ENCODE measurements around the gene AOC2.
"Not testable (repeated sequence)": the region's sequence is repeated elsewhere in the genome, so short reads cannot be mapped to it uniquely, and the experiment has no call there.

The AOC2 gene

GRCh38 chr17:42883802-42884558, 39.6 kb downstream of the AOC2 start:
- no peak for DNase-seq

GRCh38 chr17:42885806-42886205, 41.4 kb downstream of the AOC2 start:
- DNase-seq = not testable (repeated sequence)

DNA sequence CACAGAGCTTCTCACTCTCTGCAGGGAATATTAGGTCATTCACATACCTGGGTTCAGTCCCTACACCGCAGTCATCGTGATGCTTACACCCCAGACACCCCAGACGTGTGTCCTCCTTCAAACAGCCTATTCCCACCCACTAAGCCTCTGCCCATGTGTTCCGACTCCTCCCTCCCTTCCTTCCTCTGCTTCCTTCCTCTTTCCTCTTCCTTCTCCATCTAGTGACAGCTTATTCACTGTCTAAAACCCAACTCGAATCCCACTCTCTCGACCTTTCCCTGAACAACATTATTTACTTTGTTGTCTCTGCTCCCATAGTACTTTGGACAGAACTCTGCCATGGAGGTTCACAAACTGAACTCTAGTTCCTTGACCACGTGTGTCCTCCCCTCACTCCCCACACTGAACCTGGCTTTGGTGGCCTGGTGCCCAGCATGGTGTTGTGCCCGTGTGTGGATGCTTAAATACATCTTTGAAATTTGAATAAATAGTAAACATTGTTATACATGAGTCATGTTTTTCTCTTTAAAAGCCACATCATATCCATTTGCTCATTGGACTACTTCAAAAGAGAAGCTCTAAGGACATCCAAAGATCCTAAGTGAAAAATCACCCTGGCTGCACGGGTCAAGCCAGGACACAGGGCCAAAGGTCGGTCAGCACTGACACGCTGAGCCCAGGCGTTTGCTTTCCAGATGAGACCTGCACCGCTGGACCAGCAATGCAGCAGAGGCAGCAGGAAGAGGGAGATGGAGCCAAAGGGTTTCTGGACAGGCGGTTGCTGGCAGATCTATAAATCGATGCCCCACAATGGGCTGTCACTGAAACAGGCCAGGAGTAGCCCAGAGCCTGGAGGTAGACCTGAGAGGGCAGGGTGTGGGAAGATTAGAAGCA, 42.1 kb downstream of the AOC2 start:
- DNase-seq = no peak

GRCh38 chr17:42889809-42890208, 45.4 kb downstream of the AOC2 start:
- no peak for DNase-seq

- peak in 1 of 3 experiments; percentile 15 for DNase-seq
Measured at GRCh38 chr17:42891539-42892152, 47.3 kb downstream of the AOC2 start.

DNA sequence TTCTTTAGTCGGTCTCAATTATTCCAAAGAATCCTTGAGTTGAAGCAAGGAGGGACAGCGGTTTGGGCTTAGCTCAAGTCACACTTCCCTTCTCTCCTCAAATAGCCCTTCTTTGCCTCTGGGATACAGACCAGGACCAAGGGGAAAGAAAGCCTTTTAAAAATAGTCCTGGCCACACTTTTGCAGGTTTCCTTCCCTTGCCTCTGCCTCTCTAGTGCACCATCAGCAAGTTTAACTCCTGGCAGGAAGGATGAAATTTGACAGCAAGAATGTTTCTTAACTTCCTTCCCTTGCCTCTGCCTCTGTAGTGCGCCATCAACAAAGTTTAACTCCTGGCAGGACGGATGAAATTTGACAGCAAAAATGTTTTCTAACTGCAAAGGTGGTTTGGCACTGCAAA, 49.0 kb downstream of the AOC2 start:
- DNase-seq = no peak

GRCh38 chr17:42894283-42895184, 50.2 kb downstream of the AOC2 start:
- DNase-seq = no peak

DNA sequence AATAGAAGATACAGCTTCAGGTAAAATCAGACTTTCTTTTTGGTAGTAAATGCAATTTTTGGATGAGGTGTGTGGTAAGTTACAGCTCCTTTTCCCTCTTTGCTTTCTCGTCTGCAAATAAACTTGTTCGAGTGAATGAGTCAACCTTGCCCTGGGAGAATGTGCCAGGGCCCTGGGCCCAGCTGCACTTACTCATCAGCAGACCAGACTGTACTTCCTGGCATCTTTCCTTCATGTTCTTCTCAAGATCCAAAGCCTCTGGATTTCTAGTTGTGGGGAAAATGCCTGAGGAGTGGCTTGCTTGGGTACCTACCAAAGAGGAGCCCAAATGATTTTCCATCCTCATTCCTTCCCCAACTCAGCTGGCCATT, 50.8 kb downstream of the AOC2 start:
- DNase-seq = no peak

DNA sequence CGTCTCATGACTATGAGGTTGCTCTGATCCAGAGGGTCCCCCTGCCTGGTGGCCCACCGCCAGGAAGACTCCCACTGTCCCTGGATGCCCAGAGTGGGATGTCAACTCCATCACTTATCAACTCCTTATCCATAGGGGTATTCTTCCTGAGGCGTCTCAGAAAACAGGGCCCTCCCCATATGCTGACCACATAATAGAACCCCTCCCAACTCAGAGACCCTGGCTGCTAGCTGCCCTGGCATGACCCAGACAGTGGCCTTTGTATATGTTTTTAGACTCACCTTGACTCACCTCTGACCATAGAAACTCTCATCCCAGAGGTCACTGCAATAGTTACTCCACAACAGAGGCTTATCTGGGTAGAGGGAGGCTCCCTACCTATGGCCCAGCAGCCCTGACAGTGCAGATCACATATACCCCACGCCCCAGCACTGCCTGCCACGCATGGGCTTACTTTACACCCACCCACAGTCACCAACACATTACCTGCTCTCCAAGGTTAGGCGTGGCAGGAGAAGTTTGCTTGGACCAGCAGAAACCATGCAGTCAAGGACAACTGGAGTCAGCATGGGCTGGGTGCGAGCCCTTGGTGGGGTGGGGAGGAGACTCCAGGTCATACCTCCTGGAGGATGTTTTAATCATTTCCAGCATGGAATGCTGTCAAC, 53.9 kb downstream of the AOC2 start:
- DNase-seq = no peak

- not testable (repeated sequence) for DNase-seq
Measured at GRCh38 chr17:42899981-42900380, 55.6 kb downstream of the AOC2 start.

Data from NCI-H1417 (cell line).